K562 (cell line): ENCODE data around the gene RPS6KA2. TPM values are rescaled to one million over a fixed set of nuclear protein-coding genes. Genes with fewer than 3 reads are reported as not detected.

Source experiments
- CXXC5 ChIP-seq: fragments of 250-450 bp; sonication (Bioruptor Pico); IDR thresholded peaks from 2 replicates; pipeline ENCODE4 v1.8.0; 2022; ENCODE audit warnings: inconsistent platforms, mild to moderate bottlenecking, moderate library complexity
- HEY1 ChIP-seq: fragments of 250-450 bp; sonication (Bioruptor Pico); IDR thresholded peaks from 2 replicates; pipeline ENCODE4 v1.5.0; 2020; ENCODE audit warnings: mild to moderate bottlenecking, moderate library complexity, borderline replicate concordance
- HSF4 ChIP-seq: fragments of 250-450 bp; sonication (Bioruptor Pico); IDR thresholded peaks from 2 replicates; pipeline ENCODE4 v2.1.2; 2022; ENCODE audit warnings: mild to moderate bottlenecking, moderate library complexity, borderline replicate concordance
- KAT7 ChIP-seq: sonication (generic); formaldehyde crosslinking; IDR thresholded peaks from 2 replicates; pipeline ENCODE4 v1.8.0; 2022; ENCODE audit warnings: missing genetic modification reagents, mild to moderate bottlenecking, borderline replicate concordance
- MTA1 ChIP-seq: fragments of 450-650 bp; IDR thresholded peaks from 2 replicates; pipeline ENCODE4 v1.6.1; 2017; ENCODE audit warnings: borderline replicate concordance
- MYBL2 ChIP-seq, 2 experiments: fragments of 450-650 bp in 1 of 2; sonication (generic) in 1 of 2; formaldehyde crosslinking in 1 of 2; IDR thresholded peaks; 2 replicates each; pipeline versions ENCODE4 v1.6.1 to v1.8.1; 2017 to 2022; ENCODE audit warnings: borderline replicate concordance in 1 of 2, inconsistent platforms in 1 of 2, low read depth in 1 of 2, mild to moderate bottlenecking in 1 of 2, missing genetic modification reagents in 1 of 2, moderate library complexity in 1 of 2
- NBN ChIP-seq: fragments of 450-650 bp; IDR thresholded peaks from 2 replicates; pipeline ENCODE4 v1.6.1; 2016; ENCODE audit warnings: low read depth, mild to moderate bottlenecking
- NELFE ChIP-seq: IDR thresholded peaks from 2 replicates; pipeline ENCODE4 v1.6.1; 2011; ENCODE audit warnings: mild to moderate bottlenecking; ENCODE audit not compliant: insufficient read depth, insufficient read length
- PHTF2 ChIP-seq: fragments of 250-450 bp; sonication (Bioruptor Pico); IDR thresholded peaks from 2 replicates; pipeline ENCODE4 v1.5.0; 2021; ENCODE audit warnings: mild to moderate bottlenecking
- POLR2A ChIP-seq: fragments of 450-650 bp; conservative IDR thresholded peaks from 2 replicates; pipeline ENCODE4 v1.6.1; 2016
- RFX7 ChIP-seq: fragments of 250-450 bp; sonication (Bioruptor Pico); IDR thresholded peaks from 2 replicates; pipeline ENCODE4 v1.5.1; 2021; ENCODE audit warnings: mild to moderate bottlenecking
- TBP ChIP-seq: optimal IDR thresholded peaks from 2 replicates; pipeline ENCODE3; 2011; ENCODE audit warnings: low read depth, low read length, improper control_type of control experiment
- TRIM25 ChIP-seq: fragments of 450-650 bp; IDR thresholded peaks from 2 replicates; pipeline ENCODE4 v1.7.0; 2016; ENCODE audit warnings: borderline replicate concordance
- USF1 ChIP-seq: sonication (generic); formaldehyde crosslinking; IDR thresholded peaks from 2 replicates; pipeline ENCODE4 v1.9.0; 2022; ENCODE audit warnings: mild to moderate bottlenecking, missing genetic modification reagents
- ZBTB12 ChIP-seq: fragments of 250-450 bp; sonication (Bioruptor Pico); IDR thresholded peaks from 2 replicates; pipeline ENCODE4 v1.4.0; 2020
- ZNF347 ChIP-seq: fragments of 450-650 bp; formaldehyde crosslinking; IDR thresholded peaks from 2 replicates; pipeline ENCODE4 v1.4.0; 2020; ENCODE audit warnings: low read depth, mild to moderate bottlenecking, moderate library complexity
- ZNF561 ChIP-seq: fragments of 450-650 bp; formaldehyde crosslinking; conservative IDR thresholded peaks from 2 replicates; pipeline ENCODE4 v1.4.0; 2020; ENCODE audit warnings: mild to moderate bottlenecking, moderate library complexity
- ZNF699 ChIP-seq: fragments of 250-450 bp; sonication (Bioruptor Pico); IDR thresholded peaks from 2 replicates; pipeline ENCODE4 v1.8.0; 2021; ENCODE audit warnings: mild to moderate bottlenecking, moderate library complexity; ENCODE audit not compliant: insufficient replicate concordance
- ZNF77 ChIP-seq: fragments of 250-450 bp; sonication (Bioruptor Pico); IDR thresholded peaks from 2 replicates; pipeline ENCODE4 v1.5.0; 2020
- polyA plus RNA-seq, 8 experiments: library from polyadenylated mRNA; depleted of rRNA in 4 of 8; stranded (reverse) in 5 of 8; unstranded in 3 of 8; fragments of >200 nt; fragmentation: Nextera tagmentation in 2 of 8; fragmentation: Illumina TruSeq in 1 of 8; extraction: Ambion mirVana in 2 of 8; extraction: Trizol in 1 of 8; gene quantifications; 2 replicates each; pipeline versions ENCODE4 v1.2.1 to v1.2.3, GENCODE V29; 2011 to 2014; ENCODE audit warnings: inconsistent platforms in 1 of 8, missing spikeins in 1 of 8
- total RNA-seq, 7 experiments: library from RNA; depleted of rRNA in 6 of 7; stranded (reverse); fragments of >200 nt in 6 of 7; fragmentation: Illumina TruSeq in 2 of 7; extraction: Trizol in 2 of 7; gene quantifications; 2 replicates each; pipeline versions ENCODE4 v1.2.1 to v1.2.3, GENCODE V29; 2011 to 2021; ENCODE audit warnings: low replicate concordance in 1 of 7
- TF ChIP-seq, protein P1 (sequence below): fragments of 250-450 bp; sonication (Bioruptor Pico); IDR thresholded peaks from 2 replicates; pipeline ENCODE4 v1.4.0; 2020; ENCODE audit warnings: borderline replicate concordance

The RPS6KA2 gene
- total and polyA plus RNA-seq, 9 of the 15 experiments (the other 6 are each of a cell fraction or from before 2014, with no cell fraction given), result 0.29 to 1.00 (median 0.53) TPM

DNA sequence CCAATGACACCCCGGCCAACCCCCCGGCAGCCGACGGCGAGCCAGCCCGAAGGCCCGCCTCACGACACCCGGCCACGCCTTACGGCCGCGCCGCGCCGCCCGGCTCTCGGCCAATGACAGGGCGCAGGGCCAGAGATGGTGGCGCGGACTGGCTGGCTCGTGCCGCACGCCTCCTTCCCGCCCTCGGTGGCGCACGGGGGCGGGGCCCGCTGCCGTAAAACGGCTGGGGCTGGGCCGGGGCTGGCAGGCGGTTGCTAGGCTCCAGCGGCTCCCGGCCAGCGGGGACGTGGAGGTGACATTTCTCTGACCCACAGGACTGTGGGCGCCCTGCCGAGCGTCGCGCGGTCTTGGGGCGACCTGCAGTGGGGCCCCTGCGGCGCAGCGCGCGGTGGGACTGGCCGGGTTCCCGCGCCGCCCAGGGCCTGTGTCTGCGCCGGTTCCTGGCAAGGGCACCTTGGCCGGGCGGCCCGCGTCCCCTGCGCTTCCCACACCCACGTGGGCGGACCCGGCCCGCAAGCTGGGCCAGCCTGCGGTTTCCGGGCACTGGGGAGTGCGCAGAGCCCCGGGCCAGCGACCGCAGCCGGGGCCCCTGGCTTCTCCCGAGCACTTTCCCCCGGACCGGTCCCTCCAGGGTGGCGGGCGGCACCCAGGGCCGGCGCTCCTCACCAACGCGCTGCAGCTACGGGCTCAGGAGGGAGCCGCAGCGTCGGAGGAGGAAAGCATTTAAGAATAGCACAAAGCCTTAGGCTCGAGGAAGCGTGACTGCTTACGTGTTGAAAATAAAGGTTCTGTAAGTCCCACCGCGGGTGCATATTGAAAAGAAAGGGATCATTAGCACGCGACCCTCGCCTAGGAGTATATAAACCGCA is 243.9 kb downstream of the RPS6KA2 start, which contains the start of gene MPC1 (continued):
- TF ChIP-seq ZNF699 (CRISPR knock-in tag) (no peak), MTA1 (no peak), ZNF347 (CRISPR knock-in tag) (no peak), PHTF2 (CRISPR knock-in tag) (no peak), RFX7 (CRISPR knock-in tag) (no peak), POLR2A (peak; percentile 87), HEY1 (no peak), KAT7 (CRISPR knock-in tag) (no peak; the same call in none of the 2 replicates), NBN (no peak), CXXC5 (CRISPR knock-in tag) (peak; percentile 99), HSF4 (CRISPR knock-in tag) (no peak), ZNF561 (no peak), TRIM25 (no peak), ZNF77 (CRISPR knock-in tag) (no peak), MYBL2 (IDR thresholded peaks at IDR 0.05; ENCODE audit: low read depth) (no peak), MYBL2 (CRISPR knock-in tag; IDR thresholded peaks at IDR 0.05; ENCODE audit: borderline replicate concordance) (no peak), USF1 (CRISPR knock-in tag) (peak; percentile 69), TBP (peak; percentile 90), NELFE (no peak), ZBTB12 (CRISPR knock-in tag) (no peak)
- TF ChIP-seq, protein P1, sequence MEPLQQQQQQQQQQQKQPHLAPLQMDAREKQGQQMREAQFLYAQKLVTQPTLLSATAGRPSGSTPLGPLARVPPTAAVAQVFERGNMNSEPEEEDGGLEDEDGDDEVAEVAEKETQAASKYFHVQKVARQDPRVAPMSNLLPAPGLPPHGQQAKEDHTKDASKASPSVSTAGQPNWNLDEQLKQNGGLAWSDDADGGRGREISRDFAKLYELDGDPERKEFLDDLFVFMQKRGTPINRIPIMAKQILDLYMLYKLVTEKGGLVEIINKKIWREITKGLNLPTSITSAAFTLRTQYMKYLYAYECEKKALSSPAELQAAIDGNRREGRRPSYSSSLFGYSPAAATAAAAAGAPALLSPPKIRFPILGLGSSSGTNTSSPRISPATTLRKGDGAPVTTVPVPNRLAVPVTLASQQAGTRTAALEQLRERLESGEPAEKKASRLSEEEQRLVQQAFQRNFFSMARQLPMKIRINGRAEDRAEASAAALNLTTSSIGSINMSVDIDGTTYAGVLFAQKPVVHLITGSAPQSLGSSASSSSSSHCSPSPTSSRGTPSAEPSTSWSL (CRISPR knock-in tag), result peak; percentile 84; the same call in 1 of the 2 replicates
